HL-60/S4 (cell line): Measurements from ENCODE around the gene NDUFB8.

Source experiments
- in situ Hi-C: fragments of 300-500 bp; cut with MboI; formaldehyde crosslinking; loops from 2 replicates; pipeline ENCODE4 v1.14.3; 2022; ENCODE audit warnings: low sequenced_read_pairs

NDUFB8 gene

DNA sequence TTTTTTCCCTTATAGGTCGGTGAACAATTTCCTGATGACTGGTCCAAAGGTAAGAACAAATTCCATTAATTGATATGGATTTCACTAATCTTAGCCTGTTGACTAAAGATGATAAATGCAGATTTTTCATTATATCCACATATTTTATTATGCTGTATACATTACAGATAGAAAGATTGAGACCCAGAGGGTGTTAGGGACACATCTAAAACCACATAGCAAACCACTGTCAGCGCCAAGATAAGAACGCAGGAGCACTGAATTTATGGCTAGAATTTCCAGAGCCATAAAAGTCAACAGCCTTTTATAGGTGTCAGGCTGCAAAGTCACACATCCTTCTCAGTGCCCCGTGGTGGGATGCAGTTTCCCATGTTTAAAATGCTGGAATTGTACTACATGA is 50.6 kb downstream of the NDUFB8 start:
- in situ Hi-C loops: no loop called here

DNA sequence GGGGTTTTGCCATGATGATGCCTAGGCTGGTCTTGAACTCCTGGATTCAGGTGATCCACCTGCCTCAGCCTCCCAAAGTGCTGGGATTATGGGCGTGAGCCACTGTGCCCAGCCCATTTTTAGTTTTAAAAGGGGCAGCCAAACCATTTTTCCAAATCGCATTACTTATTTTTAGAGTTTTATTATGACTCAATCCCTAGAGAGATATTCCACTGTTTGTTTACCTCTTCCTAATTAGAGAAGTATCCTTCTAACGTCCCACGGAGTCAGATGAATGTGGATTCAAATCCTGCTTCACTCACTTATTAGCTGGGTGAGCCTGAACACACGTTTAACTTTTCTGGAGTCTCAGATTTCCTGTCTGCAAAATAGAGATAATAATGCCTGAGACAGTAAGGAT is 51.7 kb downstream of the NDUFB8 start:
- in situ Hi-C loops: no loop called here
